ENCODE data around the gene FOXA3. TPM values are rescaled to one million over a fixed set of nuclear protein-coding genes. Genes with fewer than 3 reads are reported as not detected.

The FOXA3 gene
- total RNA-seq, 2 donors from 2014 or later: 0.19 TPM; not detected in 1

GRCh38 chr19:45873219-45873772 is 9.2 kb downstream of the FOXA3 start:
- Mint-ChIP-seq H3K27me3 (peaks cover 14 to 19% of the 10 kb centered on the region in 2 donors), H3K9me3 (no peaks in the 10 kb centered on the region), H3K4me3 (no peak overlapping the region), H3K4me1 (ENCODE audit: low read depth in 2 of 2) (peaks cover 9 to 14% of the 10 kb centered on the region in 2 donors), H3K36me3 (no peaks in the 10 kb centered on the region), H3K27ac (no peak overlapping the region)
- DNase-seq (ENCODE audit: low spot score) (no peak), ATAC-seq (no peak)

GRCh38 chr19:45874620-45874966 is 10.5 kb downstream of the FOXA3 start:
- Mint-ChIP-seq H3K9me3 (no peaks in the 10 kb centered on the region), H3K4me1 (ENCODE audit: low read depth in 2 of 2) (peaks cover 13 to 19% of the 10 kb centered on the region in 2 donors), H3K27ac (no peak overlapping the region), H3K4me3 (no peak overlapping the region), H3K27me3 (peaks cover 14 to 19% of the 10 kb centered on the region in 2 donors), H3K36me3 (no peaks in the 10 kb centered on the region)
- ATAC-seq (no peak), DNase-seq (ENCODE audit: low spot score) (no peak)

GRCh38 chr19:45876161-45876410 is 12.0 kb downstream of the FOXA3 start:
- peaks cover 14 to 19% of the 10 kb centered on the region in 2 donors for H3K27me3 Mint-ChIP-seq
- ATAC-seq: peak; percentile 19 to 49
- H3K4me1 Mint-ChIP-seq (ENCODE audit: low read depth in 2 of 2): peaks cover 13 to 19% of the 10 kb centered on the region in 2 donors
- DNase-seq (ENCODE audit: low spot score): no peak
- no peaks in the 10 kb centered on the region for H3K9me3 Mint-ChIP-seq
- no peaks in the 10 kb centered on the region for H3K36me3 Mint-ChIP-seq
- peak overlapping the region; percentile 45 to 63 for H3K27ac Mint-ChIP-seq
- peak overlapping the region; percentile 51 for H3K4me3 Mint-ChIP-seq

- no peaks in the 10 kb centered on the region for H3K36me3 Mint-ChIP-seq
- H3K4me1 Mint-ChIP-seq (ENCODE audit: low read depth in 2 of 2): peaks cover 18 to 22% of the 10 kb centered on the region in 2 donors
- H3K4me3 Mint-ChIP-seq: peak overlapping the region; percentile 51
- ATAC-seq (peak; percentile 58 to 80), DNase-seq (ENCODE audit: low spot score) (peak; percentile 75)
- peaks cover 16 to 19% of the 10 kb centered on the region in 2 donors for H3K27me3 Mint-ChIP-seq
- peak overlapping the region; percentile 45 to 63 for H3K27ac Mint-ChIP-seq
- H3K9me3 Mint-ChIP-seq: no peaks in the 10 kb centered on the region
Measured at GRCh38 chr19:45876411-45877197, 12.5 kb downstream of the FOXA3 start.

GRCh38 chr19:45878043-45878794 is 14.1 kb downstream of the FOXA3 start:
- peak in 1 of 2 donors; percentile 49 for ATAC-seq
- peaks cover 22 to 27% of the 10 kb centered on the region in 2 donors for H3K4me1 Mint-ChIP-seq (ENCODE audit: low read depth in 2 of 2)
- peaks cover 18 to 19% of the 10 kb centered on the region in 2 donors for H3K27me3 Mint-ChIP-seq
- H3K9me3 Mint-ChIP-seq: no peaks in the 10 kb centered on the region
- peak overlapping the region in 1 of 2 donors; percentile 8 for H3K27ac Mint-ChIP-seq
- no peak for DNase-seq (ENCODE audit: low spot score)
- H3K36me3 Mint-ChIP-seq: no peaks in the 10 kb centered on the region
- H3K4me3 Mint-ChIP-seq: peak overlapping the region; percentile 8

- Mint-ChIP-seq H3K9me3 (no peaks in the 10 kb centered on the region), H3K36me3 (no peaks in the 10 kb centered on the region), H3K4me1 (ENCODE audit: low read depth in 2 of 2) (peaks cover 27 to 32% of the 10 kb centered on the region in 2 donors), H3K27me3 (peaks cover 15 to 19% of the 10 kb centered on the region in 2 donors), H3K4me3 (no peak overlapping the region), H3K27ac (peak overlapping the region in 1 of 2 donors; percentile 8)
- DNase-seq (ENCODE audit: low spot score) (no peak), ATAC-seq (no peak)
Measured at GRCh38 chr19:45879055-45879454, 14.9 kb downstream of the FOXA3 start.

GRCh38 chr19:45879971-45880370 is 15.8 kb downstream of the FOXA3 start:
- peaks cover 27 to 32% of the 10 kb centered on the region in 2 donors for H3K4me1 Mint-ChIP-seq (ENCODE audit: low read depth in 2 of 2)
- no peak overlapping the region for H3K27ac Mint-ChIP-seq
- H3K36me3 Mint-ChIP-seq: no peaks in the 10 kb centered on the region
- DNase-seq (ENCODE audit: low spot score): no peak
- no peak overlapping the region for H3K4me3 Mint-ChIP-seq
- no peaks in the 10 kb centered on the region for H3K9me3 Mint-ChIP-seq
- peaks cover 11 to 12% of the 10 kb centered on the region in 2 donors for H3K27me3 Mint-ChIP-seq
- ATAC-seq: no peak

GRCh38 chr19:45881082-45881908 is 17.2 kb downstream of the FOXA3 start:
- no peaks in the 10 kb centered on the region for H3K9me3 Mint-ChIP-seq
- no peak overlapping the region for H3K4me3 Mint-ChIP-seq
- no peaks in the 10 kb centered on the region for H3K36me3 Mint-ChIP-seq
- ATAC-seq (no peak), DNase-seq (ENCODE audit: low spot score) (no peak)
- H3K4me1 Mint-ChIP-seq (ENCODE audit: low read depth in 2 of 2): peaks cover 25 to 32% of the 10 kb centered on the region in 2 donors
- H3K27me3 Mint-ChIP-seq: peaks cover 2 to 9% of the 10 kb centered on the region in 2 donors
- H3K27ac Mint-ChIP-seq: no peak overlapping the region

DNA sequence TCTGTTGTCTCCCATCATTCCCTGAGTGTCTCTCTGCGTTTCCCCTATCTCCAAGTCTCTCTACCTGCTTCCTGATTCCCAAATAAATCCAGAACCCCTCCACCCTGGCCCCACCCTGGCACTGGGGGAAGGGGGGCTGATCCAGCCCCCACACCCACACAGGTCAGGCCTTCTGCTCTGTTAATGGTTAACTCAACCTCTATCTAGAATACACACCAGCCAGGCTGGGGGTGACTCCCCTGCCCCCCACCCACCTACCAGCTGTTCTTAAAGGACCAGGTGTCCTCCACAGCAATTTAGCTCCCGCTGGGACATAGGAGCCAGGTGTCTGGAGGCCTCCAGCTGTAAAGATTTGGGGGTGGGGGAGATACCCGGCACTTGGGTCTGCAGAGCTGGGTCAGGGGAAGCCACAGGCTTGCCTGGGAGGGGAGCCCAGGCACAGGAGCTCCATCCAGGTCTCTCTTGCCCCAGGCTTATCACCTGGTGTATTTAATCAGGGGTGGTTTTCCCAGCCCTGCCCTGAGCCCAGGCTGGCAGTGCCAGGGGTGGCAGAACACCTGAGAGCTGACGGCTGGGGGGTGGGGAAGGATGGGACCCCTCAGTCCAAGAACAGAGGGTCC is 17.9 kb downstream of the FOXA3 start:
- ATAC-seq (no peak), DNase-seq (ENCODE audit: low spot score) (no peak)
- Mint-ChIP-seq H3K27ac (no peak overlapping the region), H3K9me3 (no peaks in the 10 kb centered on the region), H3K4me3 (no peak overlapping the region), H3K27me3 (peaks cover 0 to 7% of the 10 kb centered on the region in 2 donors), H3K36me3 (no peaks in the 10 kb centered on the region), H3K4me1 (ENCODE audit: low read depth in 2 of 2) (peaks cover 28 to 35% of the 10 kb centered on the region in 2 donors)

- peak overlapping the region in 1 of 2 donors; percentile 25 for H3K27ac Mint-ChIP-seq
- ATAC-seq: peak; percentile 42 to 62
- no peaks in the 10 kb centered on the region for H3K36me3 Mint-ChIP-seq
- peaks cover 0 to 5% of the 10 kb centered on the region in 2 donors for H3K27me3 Mint-ChIP-seq
- H3K4me3 Mint-ChIP-seq: peak overlapping the region; percentile 58
- peaks cover 28 to 32% of the 10 kb centered on the region in 2 donors for H3K4me1 Mint-ChIP-seq (ENCODE audit: low read depth in 2 of 2)
- no peaks in the 10 kb centered on the region for H3K9me3 Mint-ChIP-seq
- DNase-seq (ENCODE audit: low spot score): peak; percentile 85
Measured at GRCh38 chr19:45882652-45883585, 18.8 kb downstream of the FOXA3 start.

DNA sequence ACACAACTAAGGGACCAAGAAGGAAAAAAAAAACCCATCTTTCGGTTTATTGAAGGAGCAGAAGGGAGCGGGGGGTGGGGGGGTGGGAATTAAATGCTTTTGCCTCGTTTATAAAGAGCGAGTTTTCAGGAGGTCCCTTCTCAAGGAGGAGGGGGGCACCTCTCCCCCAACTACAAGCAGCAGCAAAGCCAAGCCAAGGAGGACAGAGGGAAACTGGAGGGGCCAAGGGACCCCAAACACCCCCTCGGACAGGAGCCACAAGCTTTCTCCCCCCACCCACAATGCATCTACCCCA is 19.4 kb downstream of the FOXA3 start:
- no peak for ATAC-seq
- H3K27ac Mint-ChIP-seq: peak overlapping the region in 1 of 2 donors; percentile 25

GRCh38 chr19:45883881-45884681 is 20.0 kb downstream of the FOXA3 start:
- H3K36me3 Mint-ChIP-seq: no peaks in the 10 kb centered on the region
- no peak for ATAC-seq
- peaks cover 23 to 25% of the 10 kb centered on the region in 2 donors for H3K4me1 Mint-ChIP-seq (ENCODE audit: low read depth in 2 of 2)
- H3K9me3 Mint-ChIP-seq: no peaks in the 10 kb centered on the region
- peak overlapping the region; percentile 58 for H3K4me3 Mint-ChIP-seq
- DNase-seq (ENCODE audit: low spot score): no peak
- H3K27ac Mint-ChIP-seq: no peak overlapping the region
- H3K27me3 Mint-ChIP-seq: peaks cover 0 to 4% of the 10 kb centered on the region in 2 donors

More for the DNA sequence above, 19.4 kb downstream of the FOXA3 start:
- DNase-seq (ENCODE audit: low spot score): no peak
- H3K36me3 Mint-ChIP-seq: no peaks in the 10 kb centered on the region
- H3K4me3 Mint-ChIP-seq: peak overlapping the region; percentile 58
- H3K27me3 Mint-ChIP-seq: peaks cover 0 to 4% of the 10 kb centered on the region in 2 donors
- peaks cover 25 to 29% of the 10 kb centered on the region in 2 donors for H3K4me1 Mint-ChIP-seq (ENCODE audit: low read depth in 2 of 2)
- H3K9me3 Mint-ChIP-seq: no peaks in the 10 kb centered on the region

Measured in natural killer cell treated with Interleukin-12 subunit alpha and Interleukin-12 subunit beta and Interleukin-15 and Interleukin-18, amount 100 ng/mL, for 72 hours (primary cell).